AG10803 (cell line): Measurements from ENCODE around the gene TOP1.

ENCODE experiments used
- DNase-seq: peaks from one replicate; pipeline ENCODE4 v3.0.0; 2010; ENCODE audit warnings: low read depth
- H3K4me3 ChIP-seq: 2 replicates; pipeline ENCODE4 v1.5.1; 2011; ENCODE audit warnings: mild to moderate bottlenecking, low read length, control low read depth
- TF ChIP-seq, protein P1 (sequence below): conservative IDR thresholded peaks from 2 replicates; pipeline ENCODE4 v1.5.1; 2011; ENCODE audit warnings: mild to moderate bottlenecking, low read length, control low read depth, inconsistent platforms

The TOP1 gene

DNA sequence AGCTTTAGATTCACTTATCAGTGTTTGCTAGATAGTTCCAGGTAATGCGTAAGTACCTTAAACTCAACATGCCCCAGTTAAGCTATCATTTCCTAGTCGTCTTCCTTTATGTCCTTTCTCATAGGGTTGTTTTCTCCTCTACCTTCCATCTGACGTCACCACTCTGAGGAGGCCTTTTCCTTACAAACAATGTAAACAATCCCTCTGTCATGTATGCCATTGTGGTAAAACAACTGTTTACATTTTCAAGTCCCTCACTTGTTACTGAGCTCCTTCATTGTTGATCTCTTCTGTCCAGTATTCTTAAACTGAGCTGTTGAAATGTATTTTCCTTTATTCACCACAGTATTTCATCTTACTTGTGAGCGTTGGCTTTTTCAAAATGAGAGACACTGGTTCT lies 63.3 kb downstream of the TOP1 start:
- H3K4me3 ChIP-seq: no peak overlapping the region
- DNase-seq: no peak
- TF ChIP-seq, protein P1, sequence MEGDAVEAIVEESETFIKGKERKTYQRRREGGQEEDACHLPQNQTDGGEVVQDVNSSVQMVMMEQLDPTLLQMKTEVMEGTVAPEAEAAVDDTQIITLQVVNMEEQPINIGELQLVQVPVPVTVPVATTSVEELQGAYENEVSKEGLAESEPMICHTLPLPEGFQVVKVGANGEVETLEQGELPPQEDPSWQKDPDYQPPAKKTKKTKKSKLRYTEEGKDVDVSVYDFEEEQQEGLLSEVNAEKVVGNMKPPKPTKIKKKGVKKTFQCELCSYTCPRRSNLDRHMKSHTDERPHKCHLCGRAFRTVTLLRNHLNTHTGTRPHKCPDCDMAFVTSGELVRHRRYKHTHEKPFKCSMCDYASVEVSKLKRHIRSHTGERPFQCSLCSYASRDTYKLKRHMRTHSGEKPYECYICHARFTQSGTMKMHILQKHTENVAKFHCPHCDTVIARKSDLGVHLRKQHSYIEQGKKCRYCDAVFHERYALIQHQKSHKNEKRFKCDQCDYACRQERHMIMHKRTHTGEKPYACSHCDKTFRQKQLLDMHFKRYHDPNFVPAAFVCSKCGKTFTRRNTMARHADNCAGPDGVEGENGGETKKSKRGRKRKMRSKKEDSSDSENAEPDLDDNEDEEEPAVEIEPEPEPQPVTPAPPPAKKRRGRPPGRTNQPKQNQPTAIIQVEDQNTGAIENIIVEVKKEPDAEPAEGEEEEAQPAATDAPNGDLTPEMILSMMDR: no peak

DNA sequence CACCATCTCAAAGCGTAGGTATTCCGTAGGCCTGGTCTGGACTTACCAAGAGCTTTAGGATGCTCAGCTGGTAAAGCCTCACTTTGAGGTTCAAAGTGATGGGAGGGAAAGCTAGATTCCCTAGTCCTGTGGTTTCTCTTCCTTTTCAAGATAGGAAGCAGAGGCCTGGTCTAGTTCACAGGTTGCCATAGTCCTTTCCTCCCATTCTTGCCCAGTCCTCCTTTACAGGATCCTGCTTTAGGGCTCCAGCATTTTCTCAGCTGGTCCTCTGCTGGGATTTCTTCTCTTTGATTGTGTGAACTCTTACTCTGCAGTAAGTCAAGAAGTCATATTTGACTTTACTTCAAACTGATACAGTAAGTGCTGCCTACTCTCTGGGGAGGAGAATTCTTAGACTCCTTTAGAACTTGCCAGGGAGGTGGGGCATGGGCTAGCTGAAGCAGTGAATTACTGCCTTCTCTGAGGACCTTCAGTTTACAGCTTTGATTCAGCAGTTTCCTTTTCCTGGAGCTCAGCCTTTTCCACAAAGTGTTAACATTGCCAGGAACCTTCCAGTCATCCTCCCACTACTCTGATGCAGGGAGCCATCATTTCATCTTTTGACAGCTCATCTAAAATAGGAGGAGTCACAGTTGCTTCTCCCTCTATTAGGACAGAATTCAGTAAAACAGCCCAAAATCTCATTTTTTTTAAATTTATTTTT lies 65.9 kb downstream of the TOP1 start:
- DNase-seq: peak; percentile 27
- H3K4me3 ChIP-seq: no peak overlapping the region
- TF ChIP-seq, protein P1: no peak

DNA sequence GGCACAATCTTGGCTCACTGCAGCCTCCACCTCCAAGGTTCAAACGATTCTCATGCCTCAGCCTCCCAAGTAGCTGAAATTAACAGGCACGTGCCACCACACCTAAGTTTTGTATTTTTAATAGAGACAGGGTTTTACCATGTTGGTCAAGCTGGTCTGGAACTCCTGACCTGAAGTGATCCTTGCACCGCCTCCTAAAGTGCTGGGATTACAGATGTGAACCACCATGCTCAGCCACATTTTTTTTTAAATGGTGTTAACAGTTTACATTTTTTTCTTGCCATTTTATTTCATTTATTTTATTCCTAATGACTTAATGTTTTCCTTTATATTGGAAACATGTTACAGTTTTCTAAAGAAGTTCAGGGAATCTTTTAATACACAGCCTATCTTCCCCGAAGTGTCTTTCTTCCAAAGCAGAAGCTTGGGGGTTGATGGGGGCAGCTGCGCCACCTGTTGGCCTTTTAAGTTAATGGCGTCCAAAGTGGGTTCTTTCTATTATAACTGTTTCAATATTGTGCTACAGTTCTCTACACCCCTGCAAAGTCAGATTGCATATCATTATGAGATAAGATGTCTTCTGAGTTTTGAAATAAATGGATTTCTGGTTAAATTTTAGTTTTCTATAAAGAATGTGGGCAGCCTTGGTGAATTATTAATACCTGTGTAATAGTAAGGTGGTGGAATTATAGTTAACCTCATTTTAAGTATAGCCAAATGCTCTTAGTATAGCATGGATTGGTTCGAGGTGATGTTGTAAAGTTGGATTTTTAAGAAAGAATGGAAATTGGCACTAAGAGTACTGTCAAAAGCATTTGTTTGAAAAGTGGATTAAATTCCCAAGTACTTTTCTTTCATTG lies 66.7 kb downstream of the TOP1 start:
- peak; percentile 58 for DNase-seq
- H3K4me3 ChIP-seq: no peak overlapping the region
- TF ChIP-seq, protein P1: peak; percentile 91

DNA sequence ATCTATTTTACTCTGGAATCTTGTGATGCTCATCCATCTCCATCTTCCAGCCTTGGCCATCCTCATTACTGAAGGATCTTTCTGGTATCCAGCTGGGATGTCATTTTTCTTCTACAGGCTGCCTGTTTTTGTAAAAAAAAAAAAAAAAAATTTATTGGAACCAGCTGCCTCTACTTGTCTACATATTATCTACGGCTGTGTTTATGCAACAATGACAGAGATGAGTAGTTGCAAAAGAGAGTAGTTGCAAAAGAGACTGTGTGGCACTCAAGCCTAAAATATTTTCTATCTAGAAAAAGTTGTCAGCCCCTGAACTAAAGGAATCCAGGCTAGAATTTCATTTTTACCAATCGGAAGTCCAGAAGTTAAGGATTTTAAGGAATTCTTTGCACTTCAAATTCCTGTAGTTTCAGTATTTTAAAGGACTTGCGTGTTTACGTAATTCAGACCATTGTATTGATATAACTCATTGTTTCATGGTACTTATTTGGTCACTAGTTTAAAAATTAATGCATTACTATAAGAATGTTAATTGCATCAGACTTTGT lies 70.2 kb downstream of the TOP1 start:
- no peak overlapping the region for H3K4me3 ChIP-seq
- peak; percentile 93 for DNase-seq
- TF ChIP-seq, protein P1: no peak

DNA sequence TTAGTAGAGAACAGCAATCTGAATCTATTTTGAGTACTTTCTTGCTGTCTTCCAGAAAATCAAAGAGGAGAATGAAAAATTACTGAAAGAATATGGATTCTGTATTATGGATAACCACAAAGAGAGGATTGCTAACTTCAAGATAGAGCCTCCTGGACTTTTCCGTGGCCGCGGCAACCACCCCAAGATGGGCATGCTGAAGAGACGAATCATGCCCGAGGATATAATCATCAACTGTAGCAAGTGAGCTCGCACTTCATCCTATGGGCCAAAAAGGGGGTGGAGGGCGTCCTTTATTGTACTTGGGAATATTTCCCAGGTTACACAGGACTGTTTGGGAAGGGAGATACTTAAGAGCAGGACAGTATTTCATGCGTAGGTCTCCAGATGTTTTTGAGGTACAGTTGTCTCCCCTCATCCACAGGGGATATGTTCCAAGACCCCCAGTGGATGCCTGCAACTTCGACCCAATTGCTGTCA lies 71.4 kb downstream of the TOP1 start:
- DNase-seq: no peak
- TF ChIP-seq, protein P1: no peak
- no peak overlapping the region for H3K4me3 ChIP-seq

DNA sequence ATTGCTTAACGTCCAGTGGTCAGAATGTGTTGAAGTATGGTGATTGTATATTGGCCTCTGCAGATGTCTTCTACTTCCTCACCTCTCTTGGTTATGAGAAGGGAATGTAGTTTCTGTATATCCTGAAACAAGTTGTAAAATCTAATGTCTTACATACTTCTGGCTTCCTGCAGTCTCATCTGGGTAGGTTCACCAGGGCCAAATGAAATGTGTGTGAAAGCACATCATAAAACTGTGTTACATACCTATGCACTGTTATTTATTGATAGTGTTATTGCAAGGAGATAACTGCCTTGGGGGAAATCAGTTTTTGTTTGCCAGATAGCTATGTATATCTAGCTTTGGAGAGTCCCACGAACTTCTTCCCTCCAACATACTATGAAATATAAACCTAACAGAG lies 73.0 kb downstream of the TOP1 start:
- no peak overlapping the region for H3K4me3 ChIP-seq
- no peak for DNase-seq

More for the DNA sequence above, 73.0 kb downstream of the TOP1 start:
- TF ChIP-seq, protein P1: no peak
